NK-92 treated with Interleukin-12 subunit alpha and Interleukin-12 subunit beta, amount 100 ng/mL, for 24 hours (cell line): ENCODE data around the gene GVQW3.
A peak's percentile ranks its signal among the peaks of the same experiment; 100 is the strongest.

Experiments
- DNase-seq: peaks from one replicate; lab custom pipeline; 2025; lab: John Stamatoyannopoulos, UW

Gene GVQW3

GRCh38 chr11:76445121-76446084 lies 64.3 kb downstream of the GVQW3 start:
- DNase-seq = peak; percentile 41

GRCh38 chr11:76448506-76448905 lies 67.4 kb downstream of the GVQW3 start:
- DNase-seq = no peak

DNA sequence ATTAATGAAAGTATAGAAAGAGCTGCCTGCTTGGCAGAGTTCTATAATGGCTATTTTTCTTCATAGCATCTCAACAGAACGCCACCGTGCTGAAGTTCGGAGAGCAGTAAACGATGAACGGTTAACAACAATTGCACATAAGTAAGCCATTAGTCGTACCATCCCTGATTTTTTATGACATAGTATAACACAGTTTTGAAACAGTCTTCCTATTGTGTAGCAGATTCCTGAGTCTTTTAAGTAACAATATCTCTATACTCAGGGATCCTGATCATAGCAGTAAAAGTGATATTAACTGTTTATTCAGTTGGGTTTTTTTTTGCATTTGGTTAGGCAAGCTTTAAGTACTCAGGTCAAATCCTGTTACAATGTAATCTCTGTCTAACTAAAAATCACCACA lies 72.1 kb downstream of the GVQW3 start:
- DNase-seq = no peak

GRCh38 chr11:76455331-76455730 lies 74.2 kb downstream of the GVQW3 start:
- no peak for DNase-seq

- DNase-seq = no peak
Measured at GRCh38 chr11:76455931-76456330, 74.8 kb downstream of the GVQW3 start.

DNA sequence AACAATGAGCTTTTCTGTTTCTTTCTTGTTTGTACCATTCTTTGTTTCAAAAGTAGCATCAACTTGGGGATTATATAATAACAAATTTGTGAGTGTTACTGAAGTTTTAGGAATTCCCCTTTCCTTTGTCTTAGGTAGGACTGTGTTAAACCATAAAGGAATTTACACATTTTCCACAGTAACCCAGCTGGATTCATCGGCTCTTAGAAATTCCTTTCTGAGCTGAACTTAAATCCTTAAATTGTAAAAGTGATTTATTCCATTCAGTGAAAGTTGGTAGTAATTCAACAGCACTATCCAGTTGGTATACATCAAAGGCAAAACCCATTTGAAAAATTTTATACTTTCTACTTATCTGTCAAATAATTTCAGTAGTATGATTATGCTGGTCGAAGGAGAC lies 75.4 kb downstream of the GVQW3 start:
- no peak for DNase-seq
